HFF-Myc (cell line): ENCODE results near the gene CCDC24.

ENCODE experiments used
- DNase-seq: peaks from one replicate; pipeline ENCODE4 v3.0.0-alpha.2; 2011; ENCODE audit warnings: low read depth; ENCODE audit errors: extremely low read depth
- H3K4me3 ChIP-seq: replicated peaks from 2 replicates; pipeline ENCODE4 v1.5.1; 2011; ENCODE audit warnings: low read depth, mild to moderate bottlenecking, control low read depth, low read length
- TF ChIP-seq, protein P1 (sequence below): IDR thresholded peaks from 2 replicates; pipeline ENCODE4 v1.5.1; 2012; ENCODE audit warnings: mild to moderate bottlenecking, low read depth, low read length, control low read depth; ENCODE audit errors: missing control alignments

Gene CCDC24

DNA sequence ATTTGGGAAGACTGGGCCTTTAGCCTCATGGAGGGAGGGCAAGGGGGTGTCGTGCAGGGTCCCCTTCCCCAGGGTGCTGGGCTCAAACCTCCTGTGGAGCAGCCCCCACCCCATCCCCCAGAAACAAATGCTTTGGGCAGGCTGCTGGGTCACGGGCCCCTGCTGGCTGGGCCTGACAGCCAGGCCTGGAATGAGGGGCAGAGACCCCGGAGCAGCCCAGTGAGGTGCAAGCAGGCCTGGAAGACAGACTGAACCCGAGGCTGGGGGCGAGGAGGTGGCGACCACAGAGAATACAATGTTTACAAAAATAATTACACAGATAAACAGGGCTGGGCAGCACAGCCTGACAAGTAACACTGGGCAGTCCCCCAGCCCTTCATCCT is 5.3 kb downstream of the CCDC24 start:
- TF ChIP-seq, protein P1, sequence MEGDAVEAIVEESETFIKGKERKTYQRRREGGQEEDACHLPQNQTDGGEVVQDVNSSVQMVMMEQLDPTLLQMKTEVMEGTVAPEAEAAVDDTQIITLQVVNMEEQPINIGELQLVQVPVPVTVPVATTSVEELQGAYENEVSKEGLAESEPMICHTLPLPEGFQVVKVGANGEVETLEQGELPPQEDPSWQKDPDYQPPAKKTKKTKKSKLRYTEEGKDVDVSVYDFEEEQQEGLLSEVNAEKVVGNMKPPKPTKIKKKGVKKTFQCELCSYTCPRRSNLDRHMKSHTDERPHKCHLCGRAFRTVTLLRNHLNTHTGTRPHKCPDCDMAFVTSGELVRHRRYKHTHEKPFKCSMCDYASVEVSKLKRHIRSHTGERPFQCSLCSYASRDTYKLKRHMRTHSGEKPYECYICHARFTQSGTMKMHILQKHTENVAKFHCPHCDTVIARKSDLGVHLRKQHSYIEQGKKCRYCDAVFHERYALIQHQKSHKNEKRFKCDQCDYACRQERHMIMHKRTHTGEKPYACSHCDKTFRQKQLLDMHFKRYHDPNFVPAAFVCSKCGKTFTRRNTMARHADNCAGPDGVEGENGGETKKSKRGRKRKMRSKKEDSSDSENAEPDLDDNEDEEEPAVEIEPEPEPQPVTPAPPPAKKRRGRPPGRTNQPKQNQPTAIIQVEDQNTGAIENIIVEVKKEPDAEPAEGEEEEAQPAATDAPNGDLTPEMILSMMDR = no peak
- no peak for DNase-seq
- no peak overlapping the region for H3K4me3 ChIP-seq

DNA sequence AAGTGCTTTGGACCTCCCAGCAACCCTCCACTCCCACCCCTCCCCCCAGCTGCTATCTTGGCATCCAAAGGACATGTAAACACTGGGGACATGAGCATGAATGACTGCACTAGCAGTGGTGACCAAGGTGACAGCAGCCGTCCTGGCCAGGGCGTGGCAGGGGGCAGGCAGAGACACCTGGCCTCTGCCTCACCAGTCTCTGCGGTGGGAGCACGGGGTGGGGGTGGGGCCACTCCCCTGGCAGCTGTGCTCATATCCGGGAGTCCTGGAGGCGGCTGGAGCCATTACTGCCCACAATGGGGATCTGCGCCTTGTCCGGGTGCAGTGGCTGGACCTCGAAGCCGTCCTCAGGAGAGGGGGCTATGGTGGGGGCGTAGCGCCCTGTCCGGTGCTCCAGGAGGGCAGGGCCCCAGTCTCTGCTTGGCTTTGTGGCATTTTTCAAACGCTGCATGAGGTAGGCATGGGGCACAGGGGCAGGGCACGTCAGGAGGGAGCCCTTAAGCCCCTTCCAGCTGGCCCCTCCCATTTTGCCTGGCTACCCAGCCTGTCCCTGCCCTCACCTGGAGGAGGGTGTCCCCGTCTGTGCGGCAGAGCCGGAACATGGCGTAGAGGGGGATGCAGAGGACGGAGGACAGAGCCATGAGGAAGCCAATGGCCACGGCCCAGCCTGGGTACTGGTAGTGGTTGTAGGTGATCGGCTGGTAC is 6.0 kb downstream of the CCDC24 start:
- no peak overlapping the region for H3K4me3 ChIP-seq
- TF ChIP-seq, protein P1 = no peak
- DNase-seq = no peak

DNA sequence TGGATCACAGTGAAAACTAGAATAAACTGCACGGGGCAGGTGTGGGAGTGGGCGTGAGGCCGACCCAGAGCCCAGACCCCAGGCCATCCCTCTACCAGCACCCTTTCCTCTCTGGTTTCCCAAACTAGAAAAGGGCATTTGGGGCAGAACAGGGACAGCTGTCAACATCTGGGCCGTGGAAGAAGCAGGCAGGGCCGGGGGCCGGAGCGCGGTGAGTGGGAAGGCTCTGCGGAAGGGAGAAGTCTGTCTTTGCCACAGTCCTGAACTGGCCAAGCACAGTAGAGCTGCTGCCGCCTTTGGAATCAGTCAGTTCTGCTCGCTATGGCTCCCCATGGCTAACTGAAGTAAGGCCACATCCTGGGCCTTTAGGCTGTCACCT is 6.6 kb downstream of the CCDC24 start:
- DNase-seq = no peak
- TF ChIP-seq, protein P1 = no peak
- H3K4me3 ChIP-seq = no peak overlapping the region

DNA sequence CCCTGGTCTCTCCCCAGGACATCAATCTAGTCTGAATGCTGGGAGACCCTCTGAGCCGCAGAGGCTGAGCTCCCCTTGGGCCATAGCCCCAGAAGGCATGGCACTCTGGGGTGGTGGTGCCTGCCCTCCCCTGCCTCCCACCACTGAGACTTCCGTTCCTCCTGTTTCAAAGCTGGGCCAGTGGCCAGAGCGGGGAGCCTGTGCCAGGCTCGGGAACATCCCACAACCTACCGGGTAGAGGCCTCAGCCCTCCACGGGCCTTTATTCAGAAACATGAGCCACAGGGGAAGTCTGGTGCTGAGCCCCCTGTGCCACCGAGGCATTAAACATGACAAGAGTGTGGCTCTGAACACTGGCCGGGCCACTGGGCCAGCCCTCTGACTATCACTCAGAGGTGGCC is 8.1 kb downstream of the CCDC24 start:
- no peak overlapping the region for H3K4me3 ChIP-seq
- no peak for DNase-seq
- TF ChIP-seq, protein P1 = no peak

DNA sequence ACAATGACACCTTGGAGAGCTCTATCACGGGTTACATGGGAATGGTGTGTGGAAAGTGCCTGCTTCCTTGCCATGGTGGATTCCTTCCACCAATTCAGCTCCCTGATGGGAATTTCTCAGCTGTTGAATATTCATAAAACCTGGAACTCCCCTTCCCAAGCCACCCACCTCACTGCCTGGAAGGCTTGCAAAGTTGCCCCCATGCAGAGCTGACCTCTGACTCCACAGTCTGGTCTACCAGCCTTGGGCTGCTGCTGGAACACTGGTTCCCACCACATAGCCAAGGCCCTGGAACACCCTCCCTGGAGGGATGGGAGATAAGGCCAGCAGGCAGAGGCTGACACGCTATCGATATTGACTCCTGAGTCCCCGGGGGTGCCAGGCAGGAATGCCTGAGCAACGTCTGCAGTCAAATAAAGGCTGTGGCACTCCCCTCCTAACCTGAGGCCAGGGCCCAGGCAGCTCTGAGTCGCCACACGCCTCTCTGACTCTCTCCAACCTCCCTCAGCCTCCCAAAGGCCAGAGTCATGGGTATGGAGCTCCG is 8.8 kb downstream of the CCDC24 start:
- H3K4me3 ChIP-seq = no peak overlapping the region
- TF ChIP-seq, protein P1 = no peak
- no peak for DNase-seq

DNA sequence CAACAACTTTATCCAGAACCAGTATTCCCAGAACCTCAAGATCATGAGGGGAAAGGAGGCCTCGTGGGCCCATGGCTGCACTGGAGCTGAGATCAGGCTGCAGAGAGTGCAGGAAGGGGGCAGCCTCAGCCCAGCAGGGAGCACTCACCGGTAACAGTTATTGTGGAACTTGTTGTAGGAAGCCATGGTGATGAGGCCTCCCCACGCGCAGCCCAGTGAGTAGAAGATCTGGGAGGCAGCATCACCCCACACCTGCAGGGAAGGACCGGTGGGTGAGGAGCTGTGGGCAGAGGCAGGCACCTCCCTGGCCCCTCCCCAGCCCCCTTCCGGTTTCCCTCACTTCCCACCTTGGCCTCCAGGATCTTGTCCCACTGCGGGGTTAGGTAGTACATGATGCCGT is 10.8 kb downstream of the CCDC24 start:
- TF ChIP-seq, protein P1 = no peak
- no peak for DNase-seq
- no peak overlapping the region for H3K4me3 ChIP-seq
